B cell (primary cell): ENCODE results near the gene BHLHE41.

Experiments used
- CTCF ChIP-seq: fragments of 200-600 bp; IDR thresholded peaks from one replicate; pipeline ENCODE4 v1.8.0; 2022; ENCODE audit warnings: antibody characterized with exemption, mild to moderate bottlenecking
- EZH2 ChIP-seq: IDR thresholded peaks from 2 replicates; pipeline ENCODE4 v1.6.1; 2012; ENCODE audit warnings: borderline replicate concordance, low read depth, mild to moderate bottlenecking, moderate library complexity, low read length; ENCODE audit not compliant: insufficient read depth, poor library complexity, severe bottlenecking

GRCh38 chr12:26088998-26089397 is 35.8 kb downstream of the BHLHE41 start:
- no peak for TF ChIP-seq CTCF
- no peak for TF ChIP-seq EZH2
